H1 (cell line): ENCODE results near the gene S100G. TPM values are rescaled to one million over a fixed set of nuclear protein-coding genes. Genes with fewer than 3 reads are reported as not detected.

ENCODE experiments used
- CTCF ChIA-PET: fragments of 300-600 bp; sonication (Branson Sonifier 250); formaldehyde crosslinking; loops from one replicate; lab custom pipeline; 2021; ENCODE audit not compliant: partially characterized antibody; lab: Charles Lee
- POLR2A ChIA-PET: fragments of 300-600 bp; sonication (Branson Sonifier 250); formaldehyde crosslinking; loops from one replicate; lab custom pipeline; 2021; ENCODE audit warnings: inconsistent platforms; ENCODE audit not compliant: partially characterized antibody; lab: Charles Lee
- DNase-seq, 2 experiments: peaks; one replicate each; pipeline versions ENCODE4 v3.0.0 to v3.0.0-alpha.2; 2010 to 2022; ENCODE audit warnings: low spot score in 2 of 2, low read depth in 1 of 2, mixed read lengths in 1 of 2
- FAIRE-seq: peaks from 2 replicates; lab custom pipeline; 2011; peaks lifted over from hg19 to GRCh38; lab: Jason Lieb, UNC
- H2AFZ ChIP-seq: 2 replicates; pipeline ENCODE4 v1.8.1; 2012; ENCODE audit warnings: low read length, inconsistent platforms
- H2AK5ac ChIP-seq: 2 replicates; pipeline ENCODE4 v1.6.1; 2013; ENCODE audit warnings: low read depth, low read length
- H2BK120ac ChIP-seq: replicated peaks from 2 replicates; pipeline ENCODE3; 2013; ENCODE audit warnings: low read depth, low read length, inconsistent platforms
- H2BK12ac ChIP-seq: 2 replicates; pipeline ENCODE4 v1.6.1; 2013; ENCODE audit warnings: low read depth, low read length
- H2BK15ac ChIP-seq: 2 replicates; pipeline ENCODE4 v1.6.1; 2013; ENCODE audit warnings: low read length
- H2BK20ac ChIP-seq: 2 replicates; pipeline ENCODE4 v1.6.1; 2013; ENCODE audit warnings: low read length
- H2BK5ac ChIP-seq: 2 replicates; pipeline ENCODE4 v1.6.1; 2013; ENCODE audit warnings: low read depth, low read length
- H3K14ac ChIP-seq: 2 replicates; pipeline ENCODE4 v1.6.1; 2013; ENCODE audit warnings: inconsistent platforms; ENCODE audit not compliant: insufficient read length
- H3K18ac ChIP-seq: 2 replicates; pipeline ENCODE4 v1.6.1; 2013; ENCODE audit warnings: low read length; ENCODE audit errors: extremely low read depth
- H3K23ac ChIP-seq: 2 replicates; pipeline ENCODE4 v1.6.1; 2013; ENCODE audit warnings: inconsistent platforms; ENCODE audit not compliant: insufficient read length
- H3K23me2 ChIP-seq: 2 replicates; pipeline ENCODE4 v1.6.1; 2013; ENCODE audit warnings: low read depth, low read length
- H3K27ac ChIP-seq: 2 replicates; pipeline ENCODE4 v1.6.1; 2011; ENCODE audit warnings: low read depth, low read length, inconsistent platforms
- H3K27me3 ChIP-seq, 4 experiments: replicated peaks in 1 of 4; 1 replicate in 1 of 4; 2 replicates in 3 of 4; pipeline versions ENCODE4 v1.6.1 to v1.8.1; 2011 to 2013; ENCODE audit warnings: low read length in 3 of 4, mild to moderate bottlenecking in 3 of 4, inconsistent platforms in 2 of 4, mixed read lengths in 2 of 4, moderate library complexity in 1 of 4; ENCODE audit not compliant: control insufficient read depth in 3 of 4, insufficient read depth in 3 of 4; ENCODE audit errors: extremely low read depth in 1 of 4
- H3K36me3 ChIP-seq, 4 experiments: 2 replicates each; pipeline versions ENCODE4 v1.6.1 to v1.8.1; 2011 to 2013; ENCODE audit warnings: mild to moderate bottlenecking in 4 of 4, low read length in 3 of 4, moderate library complexity in 2 of 4, control low read depth in 1 of 4, inconsistent platforms in 1 of 4; ENCODE audit not compliant: insufficient read depth in 4 of 4, control insufficient read depth in 2 of 4
- H3K4ac ChIP-seq: replicated peaks from 2 replicates; pipeline ENCODE3; 2013; ENCODE audit warnings: low read length, low read depth, mixed read lengths, inconsistent platforms; ENCODE audit not compliant: insufficient read length
- H3K4me1 ChIP-seq, 4 experiments: replicated peaks in 1 of 4; 1 replicate in 1 of 4; 2 replicates in 3 of 4; pipeline versions ENCODE4 v1.6.1 to v1.8.1; 2011 to 2013; ENCODE audit warnings: low read length in 3 of 4, inconsistent platforms in 2 of 4, mixed read lengths in 1 of 4; ENCODE audit not compliant: insufficient read depth in 4 of 4, control insufficient read depth in 3 of 4
- H3K4me2 ChIP-seq, 2 experiments: 2 replicates each; pipeline versions ENCODE4 v1.6.1 to v1.8.1; 2011 to 2013; ENCODE audit warnings: low read depth in 2 of 2, low read length in 2 of 2, control low read depth in 1 of 2, inconsistent platforms in 1 of 2, mild to moderate bottlenecking in 1 of 2; ENCODE audit not compliant: insufficient read depth in 1 of 2
- H3K4me3 ChIP-seq, 4 experiments: fragments of 200-600, 300-600 bp in 1 of 4; sonication (generic), shearing (Covaris generic), sonication (Bioruptor Twin) in 1 of 4; 2 replicates each; pipeline versions ENCODE4 v1.5.1 to v1.8.1; 2011 to 2016; ENCODE audit warnings: low read length in 4 of 4, low read depth in 3 of 4, control low read depth in 2 of 4, inconsistent platforms in 2 of 4, mild to moderate bottlenecking in 2 of 4, mixed read lengths in 1 of 4, moderate library complexity in 1 of 4; ENCODE audit not compliant: insufficient read depth in 2 of 4; ENCODE audit errors: extremely low read depth in 1 of 4
- H3K56ac ChIP-seq: replicated peaks from 2 replicates; pipeline ENCODE3; 2013; ENCODE audit warnings: low read depth, mild to moderate bottlenecking, mixed read lengths, low read length, inconsistent platforms; ENCODE audit not compliant: insufficient read length
- H3K79me1 ChIP-seq: 2 replicates; pipeline ENCODE4 v1.6.1; 2013; ENCODE audit warnings: low read depth, low read length, control low read depth
- H3K79me2 ChIP-seq, 2 experiments: 2 replicates each; pipeline versions ENCODE4 v1.6.1 to v1.8.1; 2012 to 2013; ENCODE audit warnings: low read length in 2 of 2, mild to moderate bottlenecking in 2 of 2, inconsistent platforms in 1 of 2; ENCODE audit not compliant: insufficient read depth in 2 of 2, control insufficient read depth in 1 of 2
- H3K9ac ChIP-seq, 4 experiments: replicated peaks in 1 of 4; 1 replicate in 1 of 4; 2 replicates in 3 of 4; pipeline versions ENCODE4 v1.6.1 to v1.8.1; 2011 to 2013; ENCODE audit warnings: low read depth in 3 of 4, low read length in 3 of 4, control low read depth in 2 of 4, mild to moderate bottlenecking in 2 of 4, moderate library complexity in 2 of 4, inconsistent platforms in 1 of 4; ENCODE audit errors: extremely low read depth in 1 of 4
- H3K9me3 ChIP-seq, 2 experiments: 2 replicates each; pipeline versions ENCODE4 v1.6.1 to v1.8.1; 2012 to 2013; ENCODE audit warnings: mild to moderate bottlenecking in 2 of 2, moderate library complexity in 2 of 2, control low read depth in 1 of 2, inconsistent platforms in 1 of 2, low read depth in 1 of 2, low read length in 1 of 2, mixed read lengths in 1 of 2; ENCODE audit not compliant: insufficient read depth in 2 of 2
- H4K20me1 ChIP-seq, 2 experiments: replicated peaks in 1 of 2; 2 replicates each; pipeline versions ENCODE3 to v1.8.1; 2011 to 2013; ENCODE audit warnings: inconsistent platforms in 2 of 2, low read length in 2 of 2, mild to moderate bottlenecking in 1 of 2; ENCODE audit not compliant: insufficient read depth in 2 of 2, control insufficient read depth in 1 of 2
- H4K5ac ChIP-seq: 2 replicates; pipeline ENCODE4 v1.6.1; 2013; ENCODE audit warnings: low read length, low read depth, mixed read lengths, inconsistent platforms; ENCODE audit not compliant: insufficient read length
- H4K8ac ChIP-seq: 2 replicates; pipeline ENCODE4 v1.8.0; 2013; ENCODE audit warnings: mild to moderate bottlenecking, moderate library complexity, low read length, inconsistent platforms; ENCODE audit not compliant: insufficient read depth; ENCODE audit errors: extremely low read depth
- H4K91ac ChIP-seq: replicated peaks from 2 replicates; pipeline ENCODE3; 2013; ENCODE audit warnings: low read length, mixed read lengths, inconsistent platforms; ENCODE audit not compliant: insufficient read length
- ASH2L ChIP-seq: fragments of 200-600, 300-600 bp; sonication (generic); IDR thresholded peaks from one replicate; pipeline ENCODE4 v1.7.1; 2017; ENCODE audit warnings: low read length
- BRCA1 ChIP-seq: IDR thresholded peaks from 2 replicates; pipeline ENCODE4 v1.6.1; 2012; ENCODE audit warnings: low read depth, low read length, improper control_type of control experiment
- NRF1 ChIP-seq: IDR thresholded peaks from 2 replicates; pipeline ENCODE4 v1.6.1; 2011; ENCODE audit warnings: mild to moderate bottlenecking, low read depth, low read length, improper control_type of control experiment
- PHF8 ChIP-seq: fragments of 200-600 bp; sonication (generic); conservative IDR thresholded peaks from 2 replicates; pipeline ENCODE4 v1.7.1; 2012; ENCODE audit warnings: low read depth, mild to moderate bottlenecking, inconsistent platforms, low read length, moderate library complexity
- RNF2 ChIP-seq: fragments of 200-900, 300-1000 bp; sonication (generic); IDR thresholded peaks from 2 replicates; pipeline ENCODE4 v1.7.1; 2016; ENCODE audit warnings: borderline replicate concordance, low read depth, mild to moderate bottlenecking, antibody characterized with exemption, low read length; ENCODE audit not compliant: poor library complexity, severe bottlenecking; ENCODE audit errors: missing control alignments
- SAP30 ChIP-seq: fragments of 300-600 bp; sonication (generic); IDR thresholded peaks from 2 replicates; pipeline ENCODE4 v1.7.1; 2012; ENCODE audit warnings: low read length, moderate library complexity, mild to moderate bottlenecking, inconsistent platforms; ENCODE audit not compliant: insufficient read depth, insufficient replicate concordance
- SIN3A ChIP-seq, 2 experiments: IDR thresholded peaks in 1 of 2; conservative IDR thresholded peaks in 1 of 2; 2 replicates each; pipeline ENCODE4 v1.6.1; 2011 to 2012; ENCODE audit warnings: low read length in 2 of 2, improper control_type of control experiment in 1 of 2, low read depth in 1 of 2, mild to moderate bottlenecking in 1 of 2
- SIRT6 ChIP-seq: IDR thresholded peaks from one replicate; pipeline ENCODE4 v1.7.1; 2012; ENCODE audit warnings: low read length, inconsistent platforms
- SRF ChIP-seq: IDR thresholded peaks from 2 replicates; pipeline ENCODE4 v1.6.1; 2011; ENCODE audit warnings: mild to moderate bottlenecking, low read depth, low read length, moderate library complexity
- TCF12 ChIP-seq: IDR thresholded peaks from 2 replicates; pipeline ENCODE4 v1.6.1; 2011; ENCODE audit warnings: low read depth, mild to moderate bottlenecking, low read length
- WGBS, 2 experiments: shearing (Covaris generic) in 1 of 2; methylation state at CpG; one replicate each; pipeline versions ENCODE4 v1.1.6 to v1.1.7; 2013 to 2015; ENCODE audit warnings: low lambda C conversion rate in 2 of 2, mixed read lengths in 2 of 2, inconsistent platforms in 1 of 2, low coverage in 1 of 2, missing lambda C conversion rate in 1 of 2; ENCODE audit not compliant: insufficient replicate concordance in 2 of 2, insufficient coverage in 1 of 2, insufficient read length in 1 of 2; ENCODE audit errors: extremely low coverage in 1 of 2, missing lambda C conversion rate in 1 of 2; 5-methylcytosine and 5-hydroxymethylcytosine counted together
- polyA plus RNA-seq, 7 experiments: library from polyadenylated mRNA; depleted of rRNA in 3 of 7; stranded (reverse) in 5 of 7; unstranded in 2 of 7; fragments of >200 nt in 5 of 7; fragments of 200-250 nt in 2 of 7; gene quantifications; 1 replicate in 5 of 7; 2 replicates in 1 of 7; 4 replicates in 1 of 7; pipeline versions ENCODE4 v1.2.1 to v1.2.3, GENCODE V29; 2011 to 2013; ENCODE audit warnings: missing spikeins in 2 of 7, mixed read lengths in 2 of 7
- total RNA-seq: library from RNA; stranded (reverse); fragmentation: NEBNext Ultra II Directional; extraction: Animal tissue kit (Norgen Biotek cat#: 25700); gene quantifications from 2 replicates; pipeline ENCODE4 v1.2.1, GENCODE V29; 2021

S100G gene
- total and polyA plus RNA-seq, 2 of the 8 experiments (the other 6 are each of a cell fraction or from before 2014, with no cell fraction given), result not detected

- H2AK5ac ChIP-seq, result no peak overlapping the region
- H3K14ac ChIP-seq, result no peak overlapping the region
- no peak overlapping the region for H3K4me2 ChIP-seq
- no peaks in the 10 kb centered on the region for H3K4me1 ChIP-seq
- H4K91ac ChIP-seq, result no peak overlapping the region
- no peaks in the 10 kb centered on the region for H4K20me1 ChIP-seq
- H2BK120ac ChIP-seq, result no peak overlapping the region
- H3K27me3 ChIP-seq, result no peaks in the 10 kb centered on the region
- H4K8ac ChIP-seq, result no peak overlapping the region
- H3K9ac ChIP-seq, result no peak overlapping the region
- no peak overlapping the region for H3K4me3 ChIP-seq
- no peaks in the 10 kb centered on the region for H3K79me1 ChIP-seq
- H3K9me3 ChIP-seq, result no peaks in the 10 kb centered on the region
- H2BK5ac ChIP-seq, result no peak overlapping the region
- DNase-seq, result no peak
- H3K79me2 ChIP-seq, result no peaks in the 10 kb centered on the region
- H3K56ac ChIP-seq, result no peak overlapping the region
- no peak overlapping the region for H3K18ac ChIP-seq
- POLR2A ChIA-PET, result no interaction called here
- no peak overlapping the region for H2AFZ ChIP-seq
- no peak overlapping the region for H2BK15ac ChIP-seq
- H4K5ac ChIP-seq, result no peak overlapping the region
- TF ChIP-seq PHF8 (no peak), SAP30 (no peak), RNF2 (no peak), SIN3A (conservative IDR thresholded peaks at IDR 0.05 in 1 of 2, IDR thresholded peaks at IDR 0.05 in 1 of 2; ENCODE audit: low read depth in 1 of 2, low read length in 2 of 2) (no peak), NRF1 (no peak), BRCA1 (no peak), ASH2L (no peak), SIRT6 (no peak), SRF (no peak), TCF12 (no peak)
- no peak overlapping the region for H2BK12ac ChIP-seq
- H3K36me3 ChIP-seq, result peaks cover 0 to 10% (median 0%) of the 10 kb centered on the region in 4 experiments; a peak in 3 of 8 replicates
- no peak overlapping the region for H3K23ac ChIP-seq
- FAIRE-seq, result no peak
- H3K23me2 ChIP-seq, result no peaks in the 10 kb centered on the region
- no peak overlapping the region for H3K27ac ChIP-seq
- no peak overlapping the region for H2BK20ac ChIP-seq
- 84% methylated on average over 7 of the region's 7 CpGs; no CpG with 5 or more reads in 1 of the 2 experiments for WGBS, 2 experiments
- H3K4ac ChIP-seq, result no peak overlapping the region
- CTCF ChIA-PET, result interaction anchor here (0.6 to 1.5 kb wide), 5 partner anchors 11 to 217 kb away, joined by 3 to 8 read pairs (median 3); no protein-coding TSS in a partner anchor
These were observed 3.5 kb downstream of the S100G start for GRCh38 chrX:16653424-16653823.
